VCaP (cell line): ENCODE data around the gene ELOF1.

Source experiments
- H3K27ac ChIP-seq: fragments of 450-650 bp; 2 replicates; pipeline ENCODE4 v1.5.1; 2017
- CTCF ChIP-seq: fragments of 450-650 bp; conservative IDR thresholded peaks from 2 replicates; pipeline ENCODE4 v1.5.1; 2017; ENCODE audit warnings: mild to moderate bottlenecking, moderate library complexity

ELOF1 gene

DNA sequence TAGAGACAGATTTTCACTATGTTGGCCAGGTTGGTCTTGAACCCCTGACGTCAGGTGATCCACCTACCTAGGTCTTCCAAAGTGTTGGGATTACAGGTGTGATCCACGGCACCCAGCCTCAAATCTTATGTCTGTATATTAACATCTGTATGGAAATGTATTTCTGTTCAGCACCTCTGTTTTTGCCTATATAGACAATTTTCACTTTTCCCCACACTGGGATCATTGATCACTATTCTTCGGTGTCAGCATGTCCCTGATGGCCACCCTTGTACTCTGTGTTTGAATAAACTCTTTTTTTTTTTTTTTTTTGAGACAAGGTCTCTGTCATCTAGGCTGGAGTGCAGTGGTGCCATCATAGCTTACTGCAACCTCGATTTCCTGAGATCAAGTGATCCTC lies 35.1 kb upstream of the ELOF1 start:
- TF ChIP-seq CTCF: no peak
- H3K27ac ChIP-seq: no peak overlapping the region

DNA sequence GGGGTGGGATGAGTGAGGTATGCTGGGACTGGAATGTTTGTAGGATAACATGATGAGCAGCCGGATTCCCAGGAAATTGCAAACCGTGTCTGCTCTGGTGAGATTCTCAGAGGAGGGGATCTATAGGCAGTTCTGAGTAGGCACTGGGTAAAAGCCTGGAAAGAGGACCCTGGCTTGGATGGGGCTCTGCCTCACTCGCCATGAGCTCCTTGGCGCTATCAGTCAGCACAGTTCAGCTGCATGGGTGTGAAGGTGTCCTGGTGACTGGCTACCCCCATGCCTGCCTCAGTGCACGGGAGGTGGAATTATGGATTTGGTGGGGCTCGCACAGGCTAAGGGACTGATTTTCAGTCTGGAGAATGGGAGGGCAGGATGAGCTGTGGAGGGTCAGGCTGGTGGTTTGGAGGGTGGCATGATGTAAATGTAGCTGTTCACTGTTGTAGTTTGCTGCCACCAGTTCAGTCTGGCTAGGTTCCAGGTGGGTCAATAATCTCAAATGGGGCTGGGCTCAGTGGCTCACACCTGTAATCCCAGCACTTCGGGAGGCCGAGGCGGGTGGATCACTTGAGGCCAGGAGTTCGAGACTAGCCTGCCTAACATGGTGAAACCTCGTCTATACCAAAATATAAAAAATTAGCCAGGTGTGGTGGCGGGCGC lies 29.1 kb upstream of the ELOF1 start:
- TF ChIP-seq CTCF: peak; percentile 53
- peak overlapping the region; percentile 38 for H3K27ac ChIP-seq

GRCh38 chr19:11587302-11587974 lies 28.4 kb upstream of the ELOF1 start:
- TF ChIP-seq CTCF: peak; percentile 81
- peak overlapping the region; percentile 38 for H3K27ac ChIP-seq

DNA sequence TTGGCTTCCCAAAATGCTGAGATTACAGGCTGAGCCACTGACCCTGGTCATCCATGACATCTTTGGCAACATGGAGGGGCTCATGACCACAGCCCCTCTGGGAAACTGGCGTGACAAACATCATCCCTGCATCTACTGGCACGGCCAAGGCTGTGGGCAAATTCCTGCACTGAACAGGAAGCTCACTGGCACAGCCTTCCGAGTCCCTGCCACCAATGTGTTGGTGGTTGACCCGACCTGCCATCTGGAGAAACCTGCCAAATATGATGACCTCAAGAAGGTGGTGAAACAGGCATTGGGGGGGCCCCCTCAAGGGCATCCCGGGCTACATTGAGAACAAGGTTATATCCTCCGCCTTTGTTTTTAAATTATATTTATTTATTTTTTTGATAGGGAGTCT lies 27.3 kb upstream of the ELOF1 start:
- no peak overlapping the region for H3K27ac ChIP-seq
- TF ChIP-seq CTCF: no peak

DNA sequence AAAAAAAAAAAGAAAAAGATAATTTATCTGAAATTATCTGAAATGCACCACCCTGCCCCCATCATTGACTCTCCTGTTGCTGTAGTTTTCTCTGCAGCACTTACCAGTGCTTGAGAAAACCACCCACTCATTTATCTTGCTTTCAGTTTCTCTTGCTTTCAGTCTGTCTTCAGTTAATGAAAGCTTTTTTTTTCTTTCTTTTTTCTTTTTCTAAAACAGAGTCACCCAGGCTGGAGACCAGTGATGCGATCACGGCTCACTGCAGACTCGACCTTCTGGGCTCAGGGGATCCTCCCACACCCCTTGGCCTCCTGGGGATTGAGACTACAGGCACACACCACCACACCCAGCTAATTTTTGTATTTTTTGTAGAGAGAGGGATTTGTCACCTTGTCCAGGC lies 22.7 kb upstream of the ELOF1 start:
- no peak for TF ChIP-seq CTCF
- H3K27ac ChIP-seq: peak overlapping the region; percentile 90

- no peak for TF ChIP-seq CTCF
- peak overlapping the region; percentile 90; the same call in 1 of the 2 replicates for H3K27ac ChIP-seq
Measured at GRCh38 chr19:11580116-11580515, 21.1 kb upstream of the ELOF1 start.

DNA sequence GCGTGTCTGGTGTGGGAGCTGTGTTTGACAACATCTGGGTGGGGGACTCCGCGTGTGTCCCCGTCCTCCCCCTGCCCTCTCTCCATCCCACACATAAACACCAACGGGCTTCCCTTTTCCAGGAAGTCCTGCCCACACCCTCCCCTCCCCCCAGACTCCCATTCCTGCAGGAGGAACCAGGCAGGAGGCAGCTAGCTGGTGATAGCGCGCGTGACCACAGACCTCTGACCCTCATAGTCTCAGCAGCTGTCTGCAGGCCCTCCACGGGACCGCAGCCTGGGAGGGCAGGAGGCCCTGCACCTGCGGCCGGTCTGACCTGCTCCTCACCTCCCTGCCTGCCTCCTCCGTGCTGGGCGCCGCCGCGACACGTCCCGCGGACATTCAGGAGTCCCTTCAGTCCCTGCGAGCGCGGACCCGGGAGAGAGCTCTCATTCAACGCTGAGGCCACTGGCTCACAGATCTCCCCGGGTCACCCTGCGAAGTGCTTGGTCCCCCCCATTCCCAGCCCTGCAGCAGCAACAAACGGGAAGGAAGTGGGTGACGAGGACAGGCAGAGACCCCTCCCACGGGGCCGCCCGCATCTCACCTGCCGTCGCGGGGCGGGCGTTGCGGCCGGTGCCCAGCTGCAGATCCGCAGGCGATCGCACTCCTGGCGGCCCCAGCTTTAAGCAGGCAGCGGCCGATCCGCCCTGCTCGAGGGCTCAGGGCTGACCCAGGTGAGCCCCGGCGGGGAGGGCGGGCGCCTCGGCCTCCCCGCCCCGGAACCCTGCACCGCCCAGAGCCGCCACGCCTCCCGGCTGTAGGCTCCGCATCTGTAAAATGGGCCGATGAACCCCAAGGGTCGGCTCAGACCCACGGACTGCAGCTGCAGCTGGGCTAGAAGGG lies 19.5 kb upstream of the ELOF1 start:
- TF ChIP-seq CTCF: no peak
- no peak overlapping the region; the same call in 1 of the 2 replicates for H3K27ac ChIP-seq
